GM18870 (cell line): Measurements from ENCODE around the gene SLC25A12.
"Not testable (repeated sequence)": the region's sequence is repeated elsewhere in the genome, so short reads cannot be mapped to it uniquely, and the experiment has no call there.

Experiments
- ATAC-seq: cut with Tn5 transposase; IDR thresholded peaks from one replicate; pipeline ENCODE4 v1.9.1; 2021; ENCODE audit warnings: moderate library complexity; ENCODE audit not compliant: unreplicated experiment

SLC25A12 gene

GRCh38 chr2:171893824-171894611 is at the start of gene SLC25A12:
Gene SLC25A12, minus strand, starts transcription at chr2:171894244. Its CDS starts 30 bp downstream, at chr2:171894214.
- peak; percentile 55 for ATAC-seq

GRCh38 chr2:171941316-171941699 is 47.3 kb upstream of the SLC25A12 start:
- no peak for ATAC-seq

- ATAC-seq: no peak
These were observed 45.7 kb upstream of the SLC25A12 start for GRCh38 chr2:171939743-171940071.

- no peak for ATAC-seq
These were observed 45.2 kb upstream of the SLC25A12 start for GRCh38 chr2:171939058-171939742.

GRCh38 chr2:171930385-171930784 is 36.3 kb upstream of the SLC25A12 start:
- ATAC-seq: no peak

GRCh38 chr2:171924170-171924942 is 30.3 kb upstream of the SLC25A12 start:
- ATAC-seq: no peak

GRCh38 chr2:171923206-171923605 is 29.2 kb upstream of the SLC25A12 start:
- no peak for ATAC-seq

GRCh38 chr2:171922230-171923022 is 28.4 kb upstream of the SLC25A12 start, which contains the start of gene HAT1:
Gene HAT1, plus strand, starts transcription at chr2:171922461. Its CDS starts 40 bp downstream, at chr2:171922501.
- ATAC-seq: peak; percentile 88

- no peak for ATAC-seq
These were observed 27.9 kb upstream of the SLC25A12 start for GRCh38 chr2:171921970-171922229.

GRCh38 chr2:171919453-171919852 is 25.4 kb upstream of the SLC25A12 start:
- ATAC-seq: no peak

GRCh38 chr2:171913517-171913916 is 19.5 kb upstream of the SLC25A12 start:
- no peak for ATAC-seq

- no peak for ATAC-seq
These were observed 16.4 kb upstream of the SLC25A12 start for GRCh38 chr2:171910494-171910893.

- ATAC-seq: no peak
These were observed 15.2 kb upstream of the SLC25A12 start for GRCh38 chr2:171909266-171909665.

GRCh38 chr2:171908235-171908634 is 14.2 kb upstream of the SLC25A12 start:
- no peak for ATAC-seq

- ATAC-seq: no peak
These were observed 8.9 kb upstream of the SLC25A12 start for GRCh38 chr2:171902840-171903420.

- not testable (repeated sequence) for ATAC-seq
These were observed 5.7 kb upstream of the SLC25A12 start for GRCh38 chr2:171899623-171900282.

- no peak for ATAC-seq
These were observed 1.7 kb upstream of the SLC25A12 start for GRCh38 chr2:171895786-171896185.

GRCh38 chr2:171894612-171894947 is 536 bp upstream of the SLC25A12 start:
- ATAC-seq: no peak

GRCh38 chr2:171893196-171893823 is 734 bp downstream of the SLC25A12 start:
- no peak for ATAC-seq

GRCh38 chr2:171889808-171890207 is 4.2 kb downstream of the SLC25A12 start:
- no peak for ATAC-seq
